HG03139 (cell line): ENCODE measurements around the gene MCTP1.

Experiments used
- ATAC-seq: cut with Tn5 transposase; IDR thresholded peaks from one replicate; pipeline ENCODE4 v1.9.1; 2021; ENCODE audit not compliant: unreplicated experiment

The MCTP1 gene

DNA sequence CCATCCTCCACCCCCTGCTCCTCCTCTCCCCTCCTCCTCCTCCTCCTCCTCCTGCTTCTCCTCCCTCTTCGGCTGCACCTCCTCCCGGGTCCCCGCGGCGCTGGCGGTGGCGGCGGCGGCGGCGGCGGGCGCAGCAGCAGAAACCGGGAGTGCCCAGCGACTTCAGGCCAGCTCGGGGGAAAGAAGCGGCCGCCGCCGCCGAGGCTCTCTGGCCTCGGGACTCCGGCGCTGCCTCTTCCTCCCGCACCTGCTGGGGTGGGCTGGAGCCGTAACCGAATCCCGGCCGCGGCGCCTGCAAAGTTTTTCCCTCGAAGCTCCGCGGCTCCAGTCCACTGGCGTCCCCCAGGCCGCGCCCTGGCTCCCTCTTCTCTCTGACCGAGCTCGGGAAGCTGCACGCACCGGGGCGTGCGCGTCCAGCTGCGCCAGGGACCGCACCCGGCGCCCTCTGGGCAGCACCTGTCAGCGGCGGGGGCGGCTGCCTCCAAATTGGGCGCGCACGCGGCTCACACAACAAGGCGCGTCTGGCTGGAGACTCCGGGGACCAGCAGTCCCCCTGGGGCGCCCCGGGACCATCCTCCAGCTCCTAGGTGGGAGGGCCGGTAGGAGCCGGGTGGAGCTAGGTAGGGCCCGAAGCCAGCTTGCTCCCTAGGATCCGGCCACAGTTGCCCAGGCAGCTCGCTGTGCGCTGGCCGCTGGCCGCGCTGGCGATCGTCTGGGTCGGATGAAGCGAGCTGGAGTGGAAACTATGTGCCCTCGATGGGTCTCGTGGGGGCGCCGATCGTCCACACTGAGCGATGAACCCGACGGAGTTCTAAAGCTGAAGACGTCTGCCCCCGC lies at the start of gene MCTP1:
Gene MCTP1 (minus strand): TSS at position 523 of the 837 bp plus-strand sequence.
- no peak for ATAC-seq

DNA sequence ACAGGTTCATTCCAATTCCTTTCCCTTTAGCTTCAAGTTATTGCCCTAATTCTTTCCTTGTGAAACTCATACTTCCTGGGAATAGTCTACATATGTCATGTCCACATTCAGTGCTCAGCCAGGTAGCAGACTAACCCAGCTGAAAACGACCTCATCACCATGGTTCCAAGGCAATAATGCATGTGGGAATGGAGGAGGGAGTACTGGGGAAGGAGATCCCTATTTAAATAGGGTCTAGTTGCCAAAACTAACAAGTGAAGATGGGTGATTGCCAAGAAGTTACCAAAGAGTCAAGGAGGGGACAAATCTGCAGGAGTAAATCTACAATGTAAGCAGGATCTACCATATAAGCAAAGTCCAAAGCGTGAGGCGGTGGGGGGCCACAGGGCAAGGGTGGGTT lies 47.3 kb upstream of the MCTP1 start:
- no peak for ATAC-seq

DNA sequence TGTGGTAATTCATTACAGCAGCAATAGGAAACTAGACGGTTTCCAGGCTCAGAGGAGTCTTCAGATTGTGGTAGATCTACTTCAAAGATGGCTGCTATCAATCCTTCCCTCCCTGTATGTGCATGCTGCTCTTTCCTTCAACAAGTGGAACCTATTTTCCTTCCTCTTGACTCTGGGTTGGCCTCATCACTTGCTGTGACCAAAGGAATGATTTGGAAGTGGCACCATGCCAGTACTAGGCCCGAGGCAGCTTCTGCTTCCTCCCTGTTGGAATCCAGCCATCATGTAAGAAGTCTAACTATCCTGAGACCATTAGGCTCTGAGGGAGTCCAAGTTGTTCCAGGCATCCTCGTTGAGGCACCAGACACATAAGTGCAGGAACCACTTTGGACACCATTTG lies 46.5 kb upstream of the MCTP1 start:
- ATAC-seq, result no peak

DNA sequence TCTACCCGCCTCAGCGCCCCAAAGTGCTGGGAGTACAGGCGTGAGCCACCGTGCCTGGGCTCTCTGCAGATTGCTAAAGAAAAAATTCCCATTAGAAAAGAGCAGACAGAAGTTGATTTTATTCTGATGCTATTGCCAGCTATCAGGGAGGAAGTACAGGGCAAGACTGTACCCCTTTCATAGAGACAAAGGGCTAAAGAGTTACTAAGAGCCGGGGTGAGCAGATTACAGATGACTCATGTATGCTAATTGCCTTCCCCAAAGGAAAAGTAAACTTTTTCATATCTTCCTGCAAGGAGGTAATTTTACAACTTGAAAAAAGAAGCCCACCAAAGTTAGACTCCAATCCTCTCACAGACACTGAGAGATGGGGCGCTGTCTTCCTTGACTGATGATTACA lies 42.3 kb upstream of the MCTP1 start:
- ATAC-seq, result no peak

DNA sequence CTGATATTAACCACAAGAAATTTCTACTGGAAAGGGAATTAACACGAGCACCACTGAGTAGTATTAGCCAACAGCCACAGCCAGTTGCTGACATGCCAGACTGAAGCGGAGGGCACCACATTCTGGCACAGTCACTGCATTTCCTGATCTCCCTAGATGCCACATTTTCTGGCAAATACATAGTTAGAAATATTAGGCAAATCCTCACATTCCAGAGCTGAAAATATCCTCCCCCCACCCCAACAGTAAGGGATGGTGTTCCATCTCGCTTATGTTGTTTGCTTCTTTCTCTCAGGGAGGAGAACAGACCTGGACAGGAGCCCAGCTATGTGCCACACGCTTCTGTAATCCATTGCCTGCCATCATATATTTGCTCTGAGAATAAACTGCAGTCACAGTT lies 32.8 kb upstream of the MCTP1 start:
- ATAC-seq, result no peak

DNA sequence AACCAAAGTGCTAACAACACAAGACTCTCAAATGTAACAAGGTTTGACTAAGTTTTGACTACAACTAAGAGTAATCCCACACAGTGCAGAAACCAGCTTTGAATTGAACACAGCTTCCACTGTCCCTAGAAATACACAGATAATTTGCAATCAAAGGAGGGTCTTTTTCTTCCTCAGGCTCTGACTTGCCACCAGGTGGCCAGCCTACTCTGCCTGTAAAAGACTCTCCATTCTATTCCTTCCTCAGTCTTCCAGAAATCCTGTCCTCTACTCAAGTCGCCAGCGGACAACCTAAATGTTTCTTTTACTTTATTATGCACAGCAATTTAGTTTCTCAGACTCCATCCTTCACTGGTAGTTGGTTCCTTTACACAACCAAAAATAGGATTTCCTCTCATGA lies 32.2 kb upstream of the MCTP1 start:
- no peak for ATAC-seq

DNA sequence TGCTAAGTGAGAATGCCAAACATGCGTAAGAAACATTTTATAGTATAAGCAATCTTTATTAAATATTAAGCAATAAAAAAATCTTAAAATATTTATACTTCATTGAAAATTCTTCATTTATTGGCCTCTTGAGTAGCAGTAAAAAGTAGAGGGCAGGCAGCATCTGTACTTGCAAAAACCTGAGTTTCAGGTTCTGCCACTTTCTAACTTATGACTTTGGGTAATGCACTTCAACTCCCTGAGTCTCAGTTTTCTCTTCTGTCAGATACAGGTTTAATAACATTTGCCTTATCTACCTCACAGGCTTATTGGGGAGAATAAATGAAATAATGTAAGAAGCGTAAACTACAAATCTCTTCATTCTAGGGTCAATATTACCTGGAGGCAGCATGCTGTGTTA lies 19.8 kb upstream of the MCTP1 start:
- no peak for ATAC-seq

DNA sequence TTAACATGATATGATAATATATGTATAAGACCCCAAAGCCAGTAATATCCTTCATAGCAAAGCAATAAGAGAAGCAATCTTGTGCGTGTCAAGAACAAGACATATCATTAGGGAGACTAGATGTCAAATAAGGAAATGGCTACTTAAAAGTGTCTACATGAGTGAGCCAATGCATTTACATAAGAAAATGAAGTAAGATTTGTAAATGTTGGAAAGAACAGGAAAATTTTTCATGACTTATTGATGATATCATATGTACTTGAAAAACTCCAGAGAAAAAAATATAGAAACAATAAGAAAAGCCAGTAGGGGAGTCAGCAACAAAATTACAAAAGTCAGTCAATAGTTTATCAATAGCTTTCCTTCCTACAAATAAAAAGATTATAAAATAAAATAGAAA lies 13.8 kb upstream of the MCTP1 start:
- no peak for ATAC-seq

DNA sequence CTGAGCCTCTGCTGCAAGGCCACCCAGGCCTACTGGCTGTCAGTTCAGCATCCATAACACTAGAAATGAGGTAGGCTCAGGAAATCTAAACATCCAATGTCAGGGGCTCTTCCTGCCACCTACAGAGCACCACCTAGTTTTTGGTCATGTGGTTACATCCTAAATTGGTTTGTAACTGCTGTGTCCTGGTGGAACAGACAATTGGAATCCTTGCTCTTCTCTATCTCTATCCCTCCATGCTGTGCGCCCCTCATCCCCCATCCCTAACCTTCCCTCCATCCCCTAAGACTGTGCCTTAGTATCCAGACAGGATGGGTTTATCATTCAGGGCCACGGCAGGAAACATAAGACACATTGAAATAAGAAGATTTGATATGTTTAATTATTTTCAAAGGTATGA lies 11.4 kb upstream of the MCTP1 start:
- no peak for ATAC-seq

DNA sequence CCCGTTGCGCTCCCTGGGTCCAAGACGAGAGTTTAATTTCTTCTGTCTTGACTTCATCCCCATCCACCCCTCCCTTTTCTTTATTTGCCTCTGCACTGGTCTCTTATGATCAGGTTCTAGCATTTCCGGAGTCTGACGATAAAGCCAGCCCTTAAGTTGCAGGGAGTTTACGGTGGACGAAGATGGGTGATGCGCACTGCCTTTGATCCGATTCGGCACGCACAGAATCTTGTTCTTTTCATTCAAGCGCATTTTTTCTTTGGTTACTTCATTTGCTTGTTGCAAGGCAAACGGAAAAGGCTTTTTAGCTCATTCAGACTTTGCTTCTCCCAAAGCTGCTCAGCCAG lies 488 bp upstream of the MCTP1 start:
- ATAC-seq, result no peak

DNA sequence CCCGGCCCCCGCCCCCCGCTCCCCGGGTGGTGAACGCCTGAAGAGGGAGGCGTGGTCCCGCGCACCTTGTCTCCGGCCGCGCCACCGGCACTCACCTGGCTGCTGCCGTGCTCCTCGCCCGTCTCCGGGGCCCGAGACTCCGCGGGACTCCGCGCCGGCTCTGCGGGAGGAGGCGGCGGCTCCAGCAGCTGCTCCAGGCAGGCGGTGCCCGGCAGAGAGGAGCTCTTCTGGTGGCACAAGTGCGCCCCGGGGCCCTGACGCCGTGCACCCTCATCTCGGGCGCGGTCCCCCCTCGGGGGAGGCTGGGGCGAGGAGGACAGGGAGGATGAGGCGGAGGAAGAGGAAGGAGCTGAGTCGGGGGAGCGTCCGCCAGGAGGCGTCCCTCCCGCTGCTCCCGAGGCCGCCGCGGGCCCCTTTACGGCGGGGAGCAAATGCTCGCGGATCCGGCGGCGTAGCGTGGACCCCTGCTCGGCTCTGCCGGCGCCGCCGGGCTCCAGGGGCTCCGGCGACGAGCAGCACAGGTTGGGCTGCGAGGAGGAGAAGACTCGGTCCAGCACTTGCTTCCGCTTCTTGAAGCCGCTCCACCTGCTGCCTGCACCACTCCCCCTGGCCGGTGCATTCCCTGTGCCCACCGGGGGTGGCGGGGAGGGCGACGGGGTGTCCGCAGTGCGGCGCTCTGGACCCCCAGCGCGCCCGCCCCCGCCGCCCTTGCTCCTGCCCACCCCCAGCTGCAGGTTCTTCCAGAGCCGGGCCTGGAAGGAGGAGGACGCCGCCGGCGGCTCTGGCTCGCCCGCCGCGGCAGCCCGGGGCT lies 928 bp downstream of the MCTP1 start:
- ATAC-seq, result no peak

DNA sequence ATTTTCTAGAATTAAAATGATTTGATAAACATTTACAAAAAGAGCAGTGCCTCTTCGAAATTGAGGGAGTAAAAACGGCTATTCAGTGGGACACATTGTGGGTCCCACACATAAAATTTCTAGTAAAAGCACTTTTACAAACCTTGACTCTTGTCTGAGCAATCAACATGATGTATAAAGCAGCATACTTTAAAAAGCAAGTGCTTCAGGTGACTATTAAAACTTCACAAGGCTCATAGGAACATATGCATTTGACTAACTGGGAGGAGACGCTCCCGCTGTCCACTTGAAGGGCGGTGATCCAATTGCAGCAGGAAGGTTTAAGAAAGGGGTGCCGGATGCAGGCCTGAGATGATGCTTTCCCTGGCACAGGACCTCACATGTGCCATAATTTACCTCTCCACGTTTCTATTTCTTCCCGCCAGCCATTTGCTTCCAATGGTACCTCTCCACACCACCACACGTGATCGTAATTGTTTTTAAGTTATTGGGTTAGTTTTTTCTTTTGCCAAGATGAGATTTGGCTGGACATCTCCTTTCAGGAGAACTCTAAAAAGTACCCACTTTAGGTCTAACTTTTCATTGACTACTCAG lies 1.8 kb downstream of the MCTP1 start:
- ATAC-seq, result no peak

DNA sequence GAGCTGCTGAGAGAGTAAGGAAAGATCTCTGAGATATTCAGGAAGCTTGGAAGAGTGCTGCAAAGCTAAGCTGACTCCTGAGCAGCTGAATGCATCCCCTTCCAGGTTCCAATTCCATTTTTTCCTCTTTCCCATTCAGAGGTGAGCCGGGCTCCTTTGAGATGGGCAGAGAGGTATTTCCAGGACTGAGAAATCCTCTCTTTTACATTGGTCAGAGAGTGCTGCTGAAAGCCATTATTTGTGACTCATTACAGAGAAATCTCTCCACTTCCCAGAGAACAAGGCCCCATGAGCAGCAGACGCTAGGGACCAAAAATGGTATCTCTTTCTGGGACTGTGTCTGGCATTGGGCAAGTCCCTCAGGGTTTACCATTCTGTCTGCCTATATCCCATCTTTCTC lies 3.7 kb downstream of the MCTP1 start:
- ATAC-seq, result no peak

DNA sequence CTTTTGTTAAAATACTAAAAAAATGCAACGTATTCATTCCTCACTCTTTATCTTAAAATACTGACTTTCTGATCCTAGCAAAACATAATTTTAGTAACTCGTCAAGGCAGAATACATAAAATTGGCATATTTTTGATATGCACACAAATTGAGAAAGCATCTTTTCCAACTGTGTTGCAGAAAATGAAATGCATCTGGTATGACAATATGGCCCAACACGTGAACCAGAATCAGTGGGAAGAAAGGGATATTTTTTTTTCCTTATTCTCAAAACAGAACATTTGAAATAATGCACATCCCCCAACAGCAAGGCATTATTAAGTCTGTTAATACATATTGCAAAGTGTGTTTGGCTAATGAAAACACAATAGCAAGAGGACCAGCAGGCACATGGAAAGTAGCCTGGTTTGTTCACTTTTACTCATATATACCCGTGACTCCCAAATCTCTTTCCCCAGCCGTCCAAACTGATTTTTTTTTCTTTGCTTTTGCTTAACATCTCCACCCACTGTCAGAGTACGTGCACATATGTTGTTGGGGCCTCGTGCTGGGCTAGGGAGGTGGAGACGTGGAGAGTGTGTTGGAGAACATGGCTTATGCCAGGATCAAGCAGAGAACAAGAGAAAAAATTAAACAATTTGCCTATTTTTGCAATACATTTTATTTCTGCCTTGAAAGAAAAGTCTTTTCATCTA lies 4.3 kb downstream of the MCTP1 start:
- ATAC-seq, result no peak

DNA sequence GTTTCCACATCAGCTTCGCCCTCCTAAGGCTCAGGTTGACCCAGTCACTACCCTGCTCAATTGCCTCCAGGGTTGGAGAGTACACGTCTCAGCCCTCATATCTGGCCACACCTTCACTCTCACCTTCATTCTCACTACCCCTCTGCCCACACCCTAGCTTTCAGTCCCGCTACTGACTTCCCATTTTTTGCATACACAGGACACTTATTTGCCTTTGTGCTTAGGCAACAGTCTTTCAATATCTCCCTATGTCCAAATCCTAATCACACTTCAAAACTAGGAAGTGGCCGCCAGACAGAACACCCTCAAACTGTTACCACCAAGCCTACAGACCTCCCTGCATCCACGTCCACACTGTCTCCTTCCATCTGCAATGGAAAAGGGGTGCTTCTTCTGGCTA lies 10.9 kb downstream of the MCTP1 start:
- ATAC-seq, result no peak

DNA sequence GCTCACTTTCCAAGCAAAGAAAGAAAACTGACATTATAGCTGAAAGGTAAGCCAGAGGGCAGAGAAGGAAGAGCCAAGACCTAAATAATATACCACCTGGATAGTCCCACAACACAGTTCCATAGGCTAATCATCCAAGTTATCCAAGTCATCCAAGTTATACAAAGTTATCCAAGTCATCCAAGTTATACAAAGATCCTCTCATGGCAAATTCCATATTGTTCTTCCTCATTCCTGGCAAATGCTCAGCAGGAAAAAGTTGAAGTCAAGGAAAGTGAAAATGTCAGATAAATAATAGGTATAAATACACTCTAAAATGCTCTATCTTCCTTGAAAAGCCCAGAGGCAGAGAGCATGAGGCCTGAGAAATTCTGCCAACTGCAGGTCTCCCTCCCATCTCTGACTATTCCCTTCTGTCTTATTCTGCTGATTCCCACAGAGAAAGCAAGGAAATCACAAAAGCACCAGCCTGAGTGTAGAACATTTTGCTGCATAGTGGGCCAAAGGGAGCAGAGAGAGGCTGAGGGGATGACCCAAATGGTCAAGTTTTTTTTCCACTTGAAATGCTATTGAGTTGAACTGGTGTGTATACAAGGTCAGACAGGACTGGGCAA lies 12.5 kb downstream of the MCTP1 start:
- ATAC-seq, result no peak

DNA sequence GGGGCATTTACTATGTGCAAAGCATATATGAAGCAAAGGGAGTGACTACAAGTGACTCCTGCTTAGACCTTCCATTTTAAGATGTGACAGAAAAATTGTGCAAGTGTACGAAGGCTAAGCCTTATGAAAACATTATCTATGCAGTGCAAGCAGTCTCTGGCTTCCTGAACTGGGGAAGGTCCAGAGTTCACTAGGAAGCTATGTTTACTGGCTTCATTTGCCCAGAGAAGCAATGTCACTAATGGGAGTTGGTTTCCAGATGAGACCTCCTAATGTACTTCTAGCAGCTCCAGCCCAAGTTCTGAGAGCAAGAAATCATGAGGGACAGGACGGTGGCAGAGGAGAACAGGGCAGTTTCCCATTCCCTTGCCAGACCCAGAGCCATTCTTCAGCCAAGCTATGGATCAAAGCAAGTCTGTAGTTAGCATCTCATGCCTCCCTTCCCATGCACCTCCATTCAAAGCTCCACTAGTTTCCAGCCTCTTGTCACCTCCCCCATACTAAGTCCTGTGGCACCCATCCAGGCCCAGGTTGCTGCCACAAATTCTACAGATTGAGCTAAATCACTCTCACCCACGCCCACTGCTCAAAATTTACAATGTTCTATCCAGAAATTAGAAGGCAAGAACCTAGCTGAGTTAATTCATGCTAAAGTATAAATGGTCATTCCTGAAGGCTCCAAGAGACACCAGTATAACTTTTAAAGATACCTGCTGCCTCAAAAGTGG lies 21.8 kb downstream of the MCTP1 start:
- no peak for ATAC-seq

DNA sequence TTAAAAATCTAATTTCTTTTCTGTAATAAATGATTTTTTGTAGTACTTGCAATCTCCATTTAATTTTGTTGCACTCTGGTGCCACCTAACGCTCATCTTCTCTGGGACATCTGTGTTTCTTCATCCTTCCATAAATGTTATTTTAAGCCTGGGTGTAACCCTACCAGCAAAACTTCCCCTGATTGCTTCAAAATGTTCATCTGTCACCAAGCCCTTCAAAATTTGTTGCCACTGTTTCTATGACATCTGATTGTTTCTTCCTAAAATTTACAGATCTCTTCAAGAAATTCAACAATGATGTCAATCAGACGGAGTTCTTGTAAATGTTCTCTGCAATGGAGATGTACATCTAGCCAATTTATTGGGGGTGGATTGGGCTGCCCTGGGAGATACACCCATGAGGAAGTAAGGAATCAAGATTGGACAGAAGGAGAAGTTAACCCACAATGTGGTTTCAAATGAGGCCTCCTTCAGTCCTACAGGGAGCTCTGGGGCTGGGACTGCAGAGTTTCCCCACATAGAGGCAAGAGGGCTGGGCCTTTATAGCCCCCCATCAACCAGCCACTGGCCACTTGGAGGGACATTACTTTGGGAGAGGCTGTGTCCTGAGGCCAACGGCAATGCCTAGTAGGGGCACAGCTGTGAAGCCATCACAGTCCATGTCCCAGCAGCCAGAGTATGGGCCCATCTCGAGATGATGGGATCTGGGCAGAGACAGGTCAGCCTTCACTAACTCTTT lies 23.3 kb downstream of the MCTP1 start:
- ATAC-seq, result no peak

DNA sequence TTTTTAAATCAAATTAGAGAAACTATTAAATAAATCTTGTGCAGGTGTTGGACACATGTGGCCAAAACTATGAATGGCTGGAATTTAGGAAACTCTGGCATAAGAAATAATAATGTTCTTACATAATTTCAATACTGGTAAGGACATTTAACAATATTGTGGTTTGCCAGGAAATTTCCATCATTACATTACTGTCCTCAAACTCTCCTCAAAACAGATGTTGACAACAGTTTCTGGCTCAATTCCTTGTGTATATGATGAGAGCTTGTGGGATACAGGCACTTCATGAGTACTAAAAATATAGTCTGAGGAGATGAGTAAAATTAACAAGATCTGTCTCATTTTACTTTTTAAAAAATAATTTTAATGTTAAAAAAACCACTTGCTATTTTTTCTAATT lies 27.9 kb downstream of the MCTP1 start:
- no peak for ATAC-seq

DNA sequence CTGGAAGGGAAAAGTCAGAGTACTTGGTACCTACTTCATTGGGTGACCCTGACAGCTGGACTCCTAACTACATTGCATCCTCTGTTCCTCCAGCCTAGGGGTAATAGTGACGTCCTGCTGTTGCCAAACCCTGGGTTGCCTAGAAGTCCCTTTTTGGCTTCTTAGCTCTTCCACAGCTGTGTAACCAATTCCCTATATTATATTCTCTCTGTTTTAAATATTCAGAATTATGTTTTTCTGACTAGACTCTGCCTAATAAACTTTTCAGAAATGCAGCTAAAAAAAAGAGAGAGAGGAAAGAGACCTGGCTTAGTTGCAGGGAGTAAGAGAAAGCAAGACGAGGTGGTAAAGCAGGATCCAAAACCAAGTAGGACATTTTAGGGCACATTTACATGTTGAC lies 28.4 kb downstream of the MCTP1 start:
- ATAC-seq, result no peak
